Ishikawa (cell line): ENCODE measurements around the gene PDE3A.

Experiments
- CEBPB ChIP-seq: IDR thresholded peaks from 2 replicates; pipeline ENCODE4 v1.6.1; 2012
- CREB1 ChIP-seq: IDR thresholded peaks from 2 replicates; pipeline ENCODE4 v1.6.1; 2012; ENCODE audit warnings: low read depth
- EGR1 ChIP-seq: IDR thresholded peaks from 2 replicates; pipeline ENCODE4 v1.6.1; 2012
- EP300 ChIP-seq: IDR thresholded peaks from 2 replicates; pipeline ENCODE4 v1.6.1; 2012; ENCODE audit warnings: borderline replicate concordance
- FOXM1 ChIP-seq: IDR thresholded peaks from 2 replicates; pipeline ENCODE4 v1.6.1; 2012; ENCODE audit warnings: low read depth, borderline replicate concordance
- MAX ChIP-seq: IDR thresholded peaks from 2 replicates; pipeline ENCODE4 v1.6.1; 2012
- NFIC ChIP-seq: IDR thresholded peaks from 2 replicates; pipeline ENCODE4 v1.6.1; 2012
- RAD21 ChIP-seq: IDR thresholded peaks from 2 replicates; pipeline ENCODE4 v1.6.1; 2012; ENCODE audit warnings: low read depth
- REST ChIP-seq: IDR thresholded peaks from 2 replicates; pipeline ENCODE4 v1.6.1; 2012; ENCODE audit warnings: low read depth, mild to moderate bottlenecking
- TAF1 ChIP-seq: IDR thresholded peaks from 2 replicates; pipeline ENCODE4 v1.6.1; 2012; ENCODE audit warnings: low read depth, mild to moderate bottlenecking
- TCF12 ChIP-seq: IDR thresholded peaks from 2 replicates; pipeline ENCODE4 v1.6.1; 2012; ENCODE audit warnings: low read depth
- TEAD4 ChIP-seq: IDR thresholded peaks from 2 replicates; pipeline ENCODE4 v1.6.1; 2012
- YY1 ChIP-seq: IDR thresholded peaks from 2 replicates; pipeline ENCODE4 v1.6.1; 2012; ENCODE audit warnings: low read depth
- ZBTB7A ChIP-seq: IDR thresholded peaks from 2 replicates; pipeline ENCODE4 v1.6.1; 2012; ENCODE audit warnings: low read depth
- TF ChIP-seq, protein P1 (sequence below): IDR thresholded peaks from 2 replicates; pipeline ENCODE4 v1.6.1; 2012

The PDE3A gene

DNA sequence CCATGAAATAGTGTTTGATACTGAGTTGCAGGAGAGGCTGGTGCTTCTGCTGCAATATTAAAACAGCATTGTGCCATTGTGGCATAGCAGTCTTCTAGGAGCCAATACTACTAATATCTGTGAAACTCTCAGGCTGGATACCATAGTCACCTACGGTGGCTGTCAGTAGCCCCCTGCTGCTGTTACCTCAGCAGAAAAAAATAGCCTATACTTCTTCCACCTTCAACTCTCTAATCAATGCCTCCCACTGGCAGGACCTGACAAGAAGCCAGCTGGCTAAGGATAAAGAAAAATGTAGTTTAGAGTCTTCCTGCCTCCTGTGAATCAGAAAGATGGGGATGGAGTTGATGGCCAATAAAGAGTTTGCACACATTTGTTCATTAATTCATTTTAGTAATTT, 91.6 kb downstream of the PDE3A start:
- TF ChIP-seq CREB1 (no peak), YY1 (no peak)

- TF ChIP-seq YY1 (no peak), RAD21 (no peak), REST (no peak), ZBTB7A (no peak), FOXM1 (no peak), TAF1 (no peak)
- TF ChIP-seq, protein P1, sequence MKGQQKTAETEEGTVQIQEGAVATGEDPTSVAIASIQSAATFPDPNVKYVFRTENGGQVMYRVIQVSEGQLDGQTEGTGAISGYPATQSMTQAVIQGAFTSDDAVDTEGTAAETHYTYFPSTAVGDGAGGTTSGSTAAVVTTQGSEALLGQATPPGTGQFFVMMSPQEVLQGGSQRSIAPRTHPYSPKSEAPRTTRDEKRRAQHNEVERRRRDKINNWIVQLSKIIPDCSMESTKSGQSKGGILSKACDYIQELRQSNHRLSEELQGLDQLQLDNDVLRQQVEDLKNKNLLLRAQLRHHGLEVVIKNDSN, result no peak
Observed at GRCh38 chr12:20460956-20461355, 92.6 kb downstream of the PDE3A start.

DNA sequence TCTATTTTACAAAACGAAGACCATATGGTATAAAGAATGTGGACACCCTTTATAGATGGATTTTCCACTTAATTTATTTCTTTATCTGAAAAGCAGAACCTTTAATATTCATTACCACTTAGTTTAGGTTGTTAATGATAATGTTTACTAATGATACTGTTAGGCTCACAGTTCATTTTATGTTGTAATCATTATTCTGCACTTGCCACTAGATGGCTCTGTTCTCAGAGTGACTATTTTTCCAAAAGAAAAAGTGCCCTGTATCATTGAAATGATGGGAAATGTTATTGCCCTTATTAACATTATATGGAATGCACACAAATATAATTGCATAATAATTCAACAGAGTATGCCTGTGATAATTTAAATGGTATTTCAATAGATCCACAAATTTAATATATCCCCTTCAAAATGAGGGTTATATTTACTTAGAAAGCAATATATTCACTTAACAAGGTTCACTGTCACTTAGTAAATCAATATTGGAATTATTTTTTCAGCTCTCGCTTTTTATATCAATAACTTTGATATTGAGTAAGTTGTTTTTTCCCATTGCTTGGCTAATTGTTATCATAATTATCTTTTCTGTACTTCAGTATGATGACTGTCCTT, 95.7 kb downstream of the PDE3A start:
- 0 out of 2 replicates have a peak, but pooled peaks have one; percentile 10 for TF ChIP-seq CEBPB
- peak; percentile 59 for TF ChIP-seq RAD21
- no peak for TF ChIP-seq YY1

DNA sequence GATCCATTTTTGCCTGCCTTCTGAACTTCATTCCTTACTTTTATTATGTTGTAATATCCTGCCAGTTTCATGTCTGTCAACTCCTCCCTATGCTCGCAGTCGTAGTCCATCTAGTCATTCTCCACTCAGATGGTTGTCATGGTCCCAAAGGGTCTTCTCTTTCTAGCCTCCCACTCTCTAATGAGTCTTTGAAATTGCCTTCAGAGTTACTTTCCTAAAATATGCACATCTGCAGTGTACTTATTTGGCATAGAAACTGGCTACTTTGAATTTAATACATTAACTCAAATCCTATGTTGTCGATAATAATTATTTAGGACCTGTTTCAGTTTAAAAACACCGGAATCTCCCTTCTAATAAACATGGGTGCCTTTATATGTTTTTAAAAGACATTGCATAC, 101.0 kb downstream of the PDE3A start:
- TF ChIP-seq REST (no peak), YY1 (no peak), TAF1 (no peak), NFIC (no peak), RAD21 (no peak), ZBTB7A (no peak), EP300 (no peak), EGR1 (no peak)

- no peak for TF ChIP-seq EGR1
- TF ChIP-seq EP300, result no peak
- TF ChIP-seq, protein P1, result no peak
- no peak for TF ChIP-seq CEBPB
- TF ChIP-seq TAF1, result no peak
- TF ChIP-seq MAX, result no peak
- no peak for TF ChIP-seq REST
- no peak for TF ChIP-seq ZBTB7A
- TF ChIP-seq NFIC, result no peak
- no peak for TF ChIP-seq FOXM1
- TF ChIP-seq YY1, result no peak
- no peak for TF ChIP-seq TEAD4
- no peak for TF ChIP-seq CREB1
- no peak for TF ChIP-seq TCF12
- TF ChIP-seq RAD21, result no peak
Observed at GRCh38 chr12:20469756-20470155, 101.4 kb downstream of the PDE3A start.
